Vagina (tissue), 2 donors: ENCODE data around the gene SHISA9.

Source experiments
- CTCF ChIP-seq, 3 experiments: fragments of 450-650 bp in 2 of 3; fragments of 200-600 bp in 1 of 3; sonication (generic) in 1 of 3; IDR thresholded peaks; one replicate each; pipeline ENCODE4 v1.5.1; 2017 to 2019; ENCODE audit warnings: antibody characterized with exemption in 3 of 3, mild to moderate bottlenecking in 2 of 3, moderate library complexity in 2 of 3
- POLR2A ChIP-seq, 2 donors: fragments of 450-650 bp; IDR thresholded peaks; one replicate each; pipeline ENCODE4 v1.6.1; 2017; ENCODE audit warnings: antibody characterized with exemption in 2 of 2, mild to moderate bottlenecking in 2 of 2, moderate library complexity in 2 of 2
- POLR2AphosphoS5 ChIP-seq, 2 donors: sonication (generic); formaldehyde crosslinking; IDR thresholded peaks; one replicate each; pipeline ENCODE4 v1.9.0; 2017; ENCODE audit warnings: antibody characterized with exemption in 2 of 2, mild to moderate bottlenecking in 2 of 2, low read depth in 1 of 2; ENCODE audit not compliant: insufficient read depth in 1 of 2

GRCh38 chr16:12927591-12927990 is 26.2 kb downstream of the SHISA9 start:
- no peak for TF ChIP-seq CTCF (IDR thresholded peaks at IDR 0.05)
- no peak for TF ChIP-seq POLR2A (IDR thresholded peaks at IDR 0.05)
- no peak for TF ChIP-seq POLR2AphosphoS5 (IDR thresholded peaks at IDR 0.05; ENCODE audit: insufficient read depth in 1 of 2, low read depth in 1 of 2)
